ENCODE results near the gene GAS2.

DNA sequence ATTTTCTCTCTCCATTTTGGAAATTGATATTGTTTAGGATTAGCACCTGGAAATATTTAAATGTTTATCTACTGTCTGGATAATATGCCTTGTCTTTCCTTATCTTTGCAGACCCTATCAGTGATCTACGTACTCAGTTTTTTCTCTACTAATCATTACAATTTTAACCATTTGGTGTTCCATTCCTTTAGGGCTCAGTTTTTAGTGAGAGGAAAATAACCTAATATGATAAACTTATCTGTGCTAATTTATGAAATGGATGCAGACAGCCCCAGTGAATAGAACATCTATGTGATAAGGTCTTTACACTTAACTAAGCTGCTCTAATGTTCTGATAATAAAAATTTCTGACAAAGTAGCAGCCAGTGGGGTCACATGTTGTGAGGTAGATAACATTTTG lies 94.7 kb downstream of the GAS2 start:
- TF ChIP-seq, protein P1, sequence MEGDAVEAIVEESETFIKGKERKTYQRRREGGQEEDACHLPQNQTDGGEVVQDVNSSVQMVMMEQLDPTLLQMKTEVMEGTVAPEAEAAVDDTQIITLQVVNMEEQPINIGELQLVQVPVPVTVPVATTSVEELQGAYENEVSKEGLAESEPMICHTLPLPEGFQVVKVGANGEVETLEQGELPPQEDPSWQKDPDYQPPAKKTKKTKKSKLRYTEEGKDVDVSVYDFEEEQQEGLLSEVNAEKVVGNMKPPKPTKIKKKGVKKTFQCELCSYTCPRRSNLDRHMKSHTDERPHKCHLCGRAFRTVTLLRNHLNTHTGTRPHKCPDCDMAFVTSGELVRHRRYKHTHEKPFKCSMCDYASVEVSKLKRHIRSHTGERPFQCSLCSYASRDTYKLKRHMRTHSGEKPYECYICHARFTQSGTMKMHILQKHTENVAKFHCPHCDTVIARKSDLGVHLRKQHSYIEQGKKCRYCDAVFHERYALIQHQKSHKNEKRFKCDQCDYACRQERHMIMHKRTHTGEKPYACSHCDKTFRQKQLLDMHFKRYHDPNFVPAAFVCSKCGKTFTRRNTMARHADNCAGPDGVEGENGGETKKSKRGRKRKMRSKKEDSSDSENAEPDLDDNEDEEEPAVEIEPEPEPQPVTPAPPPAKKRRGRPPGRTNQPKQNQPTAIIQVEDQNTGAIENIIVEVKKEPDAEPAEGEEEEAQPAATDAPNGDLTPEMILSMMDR (IDR thresholded peaks at IDR 0.05), result no peak
- no peak for TF ChIP-seq POLR2A (IDR thresholded peaks at IDR 0.05)

Data from Peyer's patch (tissue), 4 donors.